ENCODE data around the gene AGPAT1.

Gene AGPAT1

DNA sequence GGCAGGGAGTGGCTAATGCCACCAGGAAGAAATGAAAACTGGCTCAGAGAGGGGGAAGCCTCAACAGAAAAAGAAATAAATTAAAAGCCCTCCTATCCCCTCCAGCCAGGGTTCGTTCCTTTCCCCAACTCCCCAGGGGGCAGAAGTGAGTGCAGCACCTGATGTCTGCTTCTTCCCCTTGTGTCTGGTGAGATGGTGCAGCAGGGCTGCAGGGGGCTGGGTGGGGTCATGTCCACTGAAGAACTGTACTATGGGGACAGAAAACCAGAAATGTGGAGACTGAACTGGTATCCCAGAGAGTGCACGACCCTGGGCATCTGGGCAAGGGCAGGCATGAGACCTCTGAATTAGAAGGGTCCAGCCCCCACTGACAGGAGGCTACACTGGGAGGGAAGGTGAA lies 7.5 kb downstream of the AGPAT1 start:
- DNase-seq (ENCODE audit: low read depth), result no peak
- H3K4me3 ChIP-seq (ENCODE audit: control insufficient read depth, low read depth, low read length), result no peak overlapping the region
- TF ChIP-seq, protein P1, sequence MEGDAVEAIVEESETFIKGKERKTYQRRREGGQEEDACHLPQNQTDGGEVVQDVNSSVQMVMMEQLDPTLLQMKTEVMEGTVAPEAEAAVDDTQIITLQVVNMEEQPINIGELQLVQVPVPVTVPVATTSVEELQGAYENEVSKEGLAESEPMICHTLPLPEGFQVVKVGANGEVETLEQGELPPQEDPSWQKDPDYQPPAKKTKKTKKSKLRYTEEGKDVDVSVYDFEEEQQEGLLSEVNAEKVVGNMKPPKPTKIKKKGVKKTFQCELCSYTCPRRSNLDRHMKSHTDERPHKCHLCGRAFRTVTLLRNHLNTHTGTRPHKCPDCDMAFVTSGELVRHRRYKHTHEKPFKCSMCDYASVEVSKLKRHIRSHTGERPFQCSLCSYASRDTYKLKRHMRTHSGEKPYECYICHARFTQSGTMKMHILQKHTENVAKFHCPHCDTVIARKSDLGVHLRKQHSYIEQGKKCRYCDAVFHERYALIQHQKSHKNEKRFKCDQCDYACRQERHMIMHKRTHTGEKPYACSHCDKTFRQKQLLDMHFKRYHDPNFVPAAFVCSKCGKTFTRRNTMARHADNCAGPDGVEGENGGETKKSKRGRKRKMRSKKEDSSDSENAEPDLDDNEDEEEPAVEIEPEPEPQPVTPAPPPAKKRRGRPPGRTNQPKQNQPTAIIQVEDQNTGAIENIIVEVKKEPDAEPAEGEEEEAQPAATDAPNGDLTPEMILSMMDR (IDR thresholded peaks at IDR 0.05; ENCODE audit: control insufficient read depth, insufficient read depth, low read depth, low read length, missing control alignments), result no peak

DNA sequence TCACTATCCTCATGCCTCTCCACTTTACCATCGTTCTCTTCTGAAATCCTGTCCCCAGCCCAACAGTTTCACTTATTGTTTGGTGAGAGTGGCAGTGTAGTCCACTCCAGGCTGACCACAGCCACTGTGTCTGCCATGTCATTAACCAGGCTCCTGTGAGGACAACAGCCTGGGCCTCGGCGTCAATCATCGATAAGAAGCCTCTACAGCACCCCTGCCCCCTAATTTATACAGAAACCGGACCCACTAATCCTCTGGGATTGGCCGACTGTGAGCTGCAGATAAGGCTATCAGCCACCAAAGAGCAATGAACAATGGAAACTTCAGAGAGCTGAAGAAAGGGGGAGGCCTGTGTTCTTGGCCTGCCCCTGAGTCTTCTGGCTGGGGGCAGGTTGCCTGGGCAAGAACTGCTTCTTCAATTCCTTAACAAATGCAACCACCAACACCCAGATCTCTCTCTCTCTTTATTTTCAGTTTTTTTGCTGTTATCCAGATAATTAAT lies 8.1 kb downstream of the AGPAT1 start:
- H3K4me3 ChIP-seq (ENCODE audit: control insufficient read depth, low read depth, low read length), result no peak overlapping the region
- TF ChIP-seq, protein P1 (IDR thresholded peaks at IDR 0.05; ENCODE audit: control insufficient read depth, insufficient read depth, low read depth, low read length, missing control alignments), result no peak
- no peak for DNase-seq (ENCODE audit: low read depth)

DNA sequence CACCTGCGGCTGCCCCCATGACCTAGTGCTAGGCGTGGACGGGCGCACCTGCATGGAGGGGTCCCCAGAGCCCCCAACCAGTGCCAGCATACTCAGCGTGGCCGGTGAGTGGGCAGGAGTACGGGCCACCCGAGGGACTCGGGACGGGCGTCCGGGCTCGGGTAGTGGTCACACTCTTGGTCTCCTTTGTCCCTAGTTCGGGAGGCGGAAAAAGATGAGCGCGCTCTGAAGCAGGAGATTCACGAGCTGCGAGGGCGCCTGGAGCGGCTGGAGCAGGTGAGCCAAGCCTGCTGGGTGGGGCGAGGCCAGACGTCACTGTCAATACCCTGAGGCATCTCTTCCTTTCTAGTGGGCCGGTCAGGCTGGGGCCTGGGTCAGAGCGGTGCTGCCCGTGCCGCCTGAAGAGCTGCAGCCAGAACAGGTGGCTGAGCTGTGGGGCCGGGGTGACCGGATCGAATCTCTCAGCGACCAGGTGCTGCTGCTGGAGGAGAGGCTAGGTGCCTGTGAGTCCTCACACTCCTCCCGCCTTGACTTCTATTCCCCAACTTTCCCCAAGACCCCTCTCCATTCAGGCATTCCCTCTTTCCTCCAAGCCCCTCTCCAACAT lies 8.6 kb downstream of the AGPAT1 start:
- TF ChIP-seq, protein P1 (IDR thresholded peaks at IDR 0.05; ENCODE audit: control insufficient read depth, insufficient read depth, low read depth, low read length, missing control alignments), result no peak
- DNase-seq (ENCODE audit: low read depth), result no peak
- H3K4me3 ChIP-seq (ENCODE audit: control insufficient read depth, low read depth, low read length), result no peak overlapping the region

DNA sequence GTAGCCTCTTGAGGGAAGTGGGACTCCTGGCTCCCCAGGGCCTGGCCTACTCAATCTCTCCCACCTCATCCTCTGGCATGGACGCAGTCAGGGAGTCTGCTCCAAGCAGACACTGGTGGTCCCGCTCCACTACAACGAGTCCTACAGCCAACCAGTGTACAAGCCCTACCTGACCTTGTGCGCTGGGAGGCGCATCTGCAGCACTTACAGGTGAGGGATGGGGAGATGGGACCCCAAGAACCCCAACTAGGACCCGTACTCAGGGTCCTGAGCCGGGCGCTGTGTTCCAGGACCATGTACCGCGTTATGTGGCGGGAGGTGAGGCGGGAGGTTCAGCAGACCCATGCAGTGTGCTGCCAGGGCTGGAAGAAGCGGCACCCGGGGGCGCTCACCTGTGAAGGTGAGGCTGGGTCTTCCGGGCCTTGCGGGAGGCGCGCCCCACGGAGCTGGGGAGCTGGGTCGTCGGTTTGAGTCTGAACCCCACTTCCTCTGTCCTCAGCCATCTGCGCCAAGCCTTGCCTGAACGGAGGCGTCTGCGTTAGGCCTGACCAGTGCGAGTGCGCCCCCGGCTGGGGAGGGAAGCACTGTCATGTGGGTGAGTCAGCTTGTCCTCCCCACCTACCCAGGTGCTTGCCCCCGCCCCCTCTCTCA lies 9.3 kb downstream of the AGPAT1 start:
- no peak overlapping the region for H3K4me3 ChIP-seq (ENCODE audit: control insufficient read depth, low read depth, low read length)
- no peak for DNase-seq (ENCODE audit: low read depth)
- TF ChIP-seq, protein P1 (IDR thresholded peaks at IDR 0.05; ENCODE audit: control insufficient read depth, insufficient read depth, low read depth, low read length, missing control alignments), result no peak

DNA sequence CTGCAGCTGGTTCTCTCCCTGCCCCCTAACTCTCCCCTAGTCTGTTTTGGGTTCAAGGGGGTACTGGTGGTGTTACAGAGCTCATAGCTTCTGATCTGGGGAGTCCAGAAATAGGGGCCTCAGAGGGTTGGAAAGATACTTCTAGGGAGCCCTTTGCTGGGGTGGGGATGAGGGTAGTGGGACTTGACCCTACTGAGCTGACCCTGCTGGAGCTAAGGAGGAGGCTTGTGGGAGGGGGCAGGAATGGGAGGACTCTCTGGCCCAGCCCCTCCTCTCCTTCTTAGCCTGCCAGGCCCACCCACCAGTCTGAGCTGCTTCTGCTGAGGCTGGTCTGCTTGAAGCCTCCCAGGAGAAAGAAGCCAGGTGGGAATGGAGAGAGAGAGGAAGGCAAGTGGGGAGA lies 11.6 kb downstream of the AGPAT1 start, which contains the start of gene EGFL8:
TSS of gene EGFL8 (plus strand) at position 301 of the 400 bp plus-strand sequence. CDS start 1,571 bp downstream, outside the sequence.
- TF ChIP-seq, protein P1 (IDR thresholded peaks at IDR 0.05; ENCODE audit: control insufficient read depth, insufficient read depth, low read depth, low read length, missing control alignments), result no peak
- H3K4me3 ChIP-seq (ENCODE audit: control insufficient read depth, low read depth, low read length), result no peak within 1 kb of the TSS
- DNase-seq (ENCODE audit: low read depth), result no peak

DNA sequence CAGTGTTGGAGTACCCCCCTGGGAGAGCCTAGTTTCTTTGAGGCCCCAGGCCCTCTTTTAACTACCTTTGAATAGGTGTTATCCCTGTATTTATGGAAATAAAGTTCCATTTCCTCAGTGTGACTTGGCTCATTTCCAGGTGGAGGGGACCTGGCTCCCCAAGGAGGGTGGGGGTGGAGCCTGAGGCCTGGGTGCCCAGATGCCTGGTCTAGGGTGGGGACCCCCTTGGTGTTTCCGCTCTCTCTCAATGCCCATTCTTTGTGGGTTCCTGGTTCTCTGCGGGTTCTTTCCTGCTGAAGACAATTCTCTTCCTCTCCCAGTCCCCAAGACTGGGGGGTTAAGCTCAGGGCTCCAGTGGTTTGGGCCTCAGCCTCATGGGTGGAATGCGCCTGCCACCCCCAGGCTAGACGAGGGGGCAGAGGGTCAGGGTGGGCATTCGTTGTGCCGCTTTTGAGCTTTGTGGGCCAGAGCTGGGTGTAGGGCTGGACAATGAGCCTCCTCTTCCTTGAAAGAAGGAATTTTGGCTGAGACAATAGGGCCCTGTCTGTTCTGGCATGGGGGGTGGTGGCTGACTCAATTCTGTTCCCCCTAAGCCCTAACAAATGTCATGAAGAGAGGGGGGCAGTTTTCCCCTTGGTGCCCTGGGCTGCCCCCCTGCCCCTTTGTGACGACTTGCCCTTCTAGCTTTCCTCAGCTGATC lies 12.2 kb downstream of the AGPAT1 start:
- TF ChIP-seq, protein P1 (IDR thresholded peaks at IDR 0.05; ENCODE audit: control insufficient read depth, insufficient read depth, low read depth, low read length, missing control alignments), result no peak

More for the DNA sequence above, 12.2 kb downstream of the AGPAT1 start:
- no peak for DNase-seq (ENCODE audit: low read depth)
- no peak overlapping the region for H3K4me3 ChIP-seq (ENCODE audit: control insufficient read depth, low read depth, low read length)
